Measurements from ENCODE around the gene KLHDC4. TPM values are rescaled to one million over a fixed set of nuclear protein-coding genes. Genes with fewer than 3 reads are reported as not detected.

KLHDC4 gene
- total and polyA plus RNA-seq, 7 donors = 12.7 to 71.0 (median 25.5) TPM

DNA sequence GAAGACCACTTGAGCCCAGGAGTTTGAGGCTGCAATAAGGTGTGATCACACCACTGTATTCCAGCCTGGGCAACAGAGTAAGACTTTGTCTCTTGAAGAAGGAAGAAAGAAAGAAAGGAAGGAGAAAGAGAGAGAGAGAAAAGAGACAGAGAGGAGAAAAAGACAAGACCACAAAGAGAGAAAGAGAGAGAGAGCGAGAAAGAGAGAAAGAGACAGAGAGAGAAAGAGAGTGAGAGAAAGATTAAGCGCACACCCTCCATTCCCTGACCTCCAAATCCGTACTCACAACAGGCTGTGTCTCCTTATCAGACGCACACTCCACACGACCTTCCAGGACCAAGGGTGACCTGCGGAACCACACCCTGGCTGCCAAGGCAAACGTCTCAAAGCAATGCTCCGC is 19.6 kb downstream of the KLHDC4 start:
- Histone ChIP-seq H3K27me3 (no peaks in the 10 kb centered on the region), H3K36me3 (peaks cover 6 to 76% (median 36%) of the 10 kb centered on the region in 4 donors), H3K9me3 (no peaks in the 10 kb centered on the region), H3K27ac (no peak overlapping the region), H3K4me1 (peaks cover 0 to 2% (median 1%) of the 10 kb centered on the region in 4 donors), H3K4me3 (no peak overlapping the region)
- no peak for DNase-seq
- TF ChIP-seq EP300 (IDR thresholded peaks at IDR 0.05) = no peak
- TF ChIP-seq POLR2A (IDR thresholded peaks at IDR 0.05) = no peak
- TF ChIP-seq, protein P1, sequence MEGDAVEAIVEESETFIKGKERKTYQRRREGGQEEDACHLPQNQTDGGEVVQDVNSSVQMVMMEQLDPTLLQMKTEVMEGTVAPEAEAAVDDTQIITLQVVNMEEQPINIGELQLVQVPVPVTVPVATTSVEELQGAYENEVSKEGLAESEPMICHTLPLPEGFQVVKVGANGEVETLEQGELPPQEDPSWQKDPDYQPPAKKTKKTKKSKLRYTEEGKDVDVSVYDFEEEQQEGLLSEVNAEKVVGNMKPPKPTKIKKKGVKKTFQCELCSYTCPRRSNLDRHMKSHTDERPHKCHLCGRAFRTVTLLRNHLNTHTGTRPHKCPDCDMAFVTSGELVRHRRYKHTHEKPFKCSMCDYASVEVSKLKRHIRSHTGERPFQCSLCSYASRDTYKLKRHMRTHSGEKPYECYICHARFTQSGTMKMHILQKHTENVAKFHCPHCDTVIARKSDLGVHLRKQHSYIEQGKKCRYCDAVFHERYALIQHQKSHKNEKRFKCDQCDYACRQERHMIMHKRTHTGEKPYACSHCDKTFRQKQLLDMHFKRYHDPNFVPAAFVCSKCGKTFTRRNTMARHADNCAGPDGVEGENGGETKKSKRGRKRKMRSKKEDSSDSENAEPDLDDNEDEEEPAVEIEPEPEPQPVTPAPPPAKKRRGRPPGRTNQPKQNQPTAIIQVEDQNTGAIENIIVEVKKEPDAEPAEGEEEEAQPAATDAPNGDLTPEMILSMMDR (IDR thresholded peaks at IDR 0.05) = no peak
- no peak for TF ChIP-seq POLR2AphosphoS5 (IDR thresholded peaks at IDR 0.05)
- WGBS, 2 donors = 88 to 93% methylated on average over 8 of the region's 8 CpGs
- intact Hi-C loops (cut with DNase I) = no loop called here

DNA sequence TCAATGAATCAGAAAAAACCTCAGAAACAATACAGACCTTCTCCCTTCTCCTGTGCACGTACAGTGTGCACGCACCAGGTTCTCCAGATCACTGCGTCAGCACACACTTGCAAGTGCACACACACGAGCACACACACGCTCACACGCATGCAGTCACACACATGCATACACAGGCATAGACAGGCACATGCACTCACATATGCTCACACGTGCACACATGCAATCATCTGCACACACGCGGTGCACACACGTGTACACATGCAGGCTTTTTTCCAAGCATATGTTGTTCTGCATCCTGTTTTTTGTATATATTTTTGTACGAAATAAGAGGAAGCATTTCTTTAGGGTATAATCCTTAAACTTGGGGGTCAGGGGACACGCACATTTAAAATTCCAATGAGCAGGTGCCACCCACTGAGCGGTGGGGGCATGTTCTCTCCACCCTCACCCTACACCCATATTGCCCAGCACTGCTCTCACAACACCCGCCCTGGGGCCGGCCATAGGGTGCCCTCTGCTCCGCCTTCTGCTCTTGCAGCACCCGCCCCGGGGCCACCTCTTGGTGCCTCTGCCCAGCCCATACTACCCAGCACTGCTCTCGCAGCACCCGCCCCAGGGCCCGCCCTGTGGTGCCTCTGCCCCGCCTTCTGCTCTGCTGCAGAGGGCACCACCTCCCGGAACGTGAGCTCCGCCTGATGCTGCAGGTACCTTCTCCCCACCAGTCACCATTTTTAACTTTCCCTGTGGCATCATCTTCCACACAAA is 20.9 kb downstream of the KLHDC4 start:
- no peak overlapping the region for H3K4me3 ChIP-seq
- 49 to 83% methylated on average over 25 of the region's 25 CpGs for WGBS, 2 donors
- H3K9me3 ChIP-seq = no peaks in the 10 kb centered on the region
- no peaks in the 10 kb centered on the region for H3K27me3 ChIP-seq
- H3K4me1 ChIP-seq = peaks cover 0 to 15% (median 5%) of the 10 kb centered on the region in 4 donors
- intact Hi-C loops (cut with DNase I) = no loop called here
- no peak for TF ChIP-seq POLR2A (IDR thresholded peaks at IDR 0.05)
- no peak for TF ChIP-seq EP300 (IDR thresholded peaks at IDR 0.05)
- TF ChIP-seq, protein P1 (IDR thresholded peaks at IDR 0.05) = no peak
- TF ChIP-seq POLR2AphosphoS5 (IDR thresholded peaks at IDR 0.05) = no peak
- DNase-seq = no peak
- H3K27ac ChIP-seq = no peak overlapping the region
- H3K36me3 ChIP-seq = peaks cover 6 to 66% (median 26%) of the 10 kb centered on the region in 4 donors

GRCh38 chr16:87742781-87743490 is 22.9 kb downstream of the KLHDC4 start:
- intact Hi-C loops (cut with DNase I) = no loop called here
- Histone ChIP-seq H3K36me3 (peaks cover 6 to 51% (median 11%) of the 10 kb centered on the region in 4 donors), H3K27me3 (no peaks in the 10 kb centered on the region), H3K9me3 (no peaks in the 10 kb centered on the region), H3K27ac (no peak overlapping the region), H3K4me1 (peaks cover 0 to 15% (median 5%) of the 10 kb centered on the region in 4 donors), H3K4me3 (no peak overlapping the region)
- no peak for DNase-seq
- WGBS, 2 donors = 89 to 94% methylated on average over 17 of the region's 17 CpGs
- TF ChIP-seq POLR2AphosphoS5 (IDR thresholded peaks at IDR 0.05) (no peak), POLR2A (IDR thresholded peaks at IDR 0.05) (no peak), EP300 (IDR thresholded peaks at IDR 0.05) (no peak)
- TF ChIP-seq, protein P1 (IDR thresholded peaks at IDR 0.05) = no peak

GRCh38 chr16:87741700-87742415 is 23.9 kb downstream of the KLHDC4 start:
- H3K4me3 ChIP-seq = no peak overlapping the region
- H3K36me3 ChIP-seq = peaks cover 1 to 46% (median 5%) of the 10 kb centered on the region in 4 donors
- intact Hi-C loops (cut with DNase I) = no loop called here
- H3K9me3 ChIP-seq = no peaks in the 10 kb centered on the region
- no peak for DNase-seq
- H3K4me1 ChIP-seq = peaks cover 0 to 15% (median 5%) of the 10 kb centered on the region in 4 donors
- WGBS, 2 donors = 95% methylated on average over 16 of the region's 16 CpGs
- no peaks in the 10 kb centered on the region for H3K27me3 ChIP-seq
- TF ChIP-seq EP300 (IDR thresholded peaks at IDR 0.05) = no peak
- TF ChIP-seq POLR2A (IDR thresholded peaks at IDR 0.05) = no peak
- H3K27ac ChIP-seq = no peak overlapping the region
